ENCODE measurements around the gene TMEM91.

TMEM91 gene

GRCh38 chr19:41412953-41413352 lies 36.6 kb downstream of the TMEM91 start:
- no peak for DNase-seq (ENCODE audit: low spot score)

DNA sequence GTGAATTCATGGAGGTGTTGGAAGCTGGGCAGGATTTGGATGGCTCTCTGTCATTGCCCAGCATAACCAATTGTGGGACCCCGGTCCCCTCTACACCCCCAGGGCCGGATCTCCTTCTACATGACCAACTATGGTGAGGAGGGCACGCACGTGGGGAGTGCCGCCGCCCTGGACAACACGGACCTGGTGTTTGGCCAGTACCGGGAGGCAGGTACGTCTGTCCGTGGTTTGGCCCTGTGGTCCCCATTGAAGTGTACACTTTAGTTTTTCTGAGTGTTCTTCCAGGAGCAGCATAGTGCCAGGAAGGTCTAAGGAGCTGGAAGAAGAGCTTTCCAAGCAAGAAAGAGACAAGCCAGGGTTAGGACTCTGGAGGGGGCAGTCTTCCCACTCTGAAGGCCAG lies 37.6 kb downstream of the TMEM91 start:
- DNase-seq (ENCODE audit: low spot score): no peak

- no peak for DNase-seq (ENCODE audit: low spot score)
These were observed 38.1 kb downstream of the TMEM91 start for GRCh38 chr19:41414461-41414860.

DNA sequence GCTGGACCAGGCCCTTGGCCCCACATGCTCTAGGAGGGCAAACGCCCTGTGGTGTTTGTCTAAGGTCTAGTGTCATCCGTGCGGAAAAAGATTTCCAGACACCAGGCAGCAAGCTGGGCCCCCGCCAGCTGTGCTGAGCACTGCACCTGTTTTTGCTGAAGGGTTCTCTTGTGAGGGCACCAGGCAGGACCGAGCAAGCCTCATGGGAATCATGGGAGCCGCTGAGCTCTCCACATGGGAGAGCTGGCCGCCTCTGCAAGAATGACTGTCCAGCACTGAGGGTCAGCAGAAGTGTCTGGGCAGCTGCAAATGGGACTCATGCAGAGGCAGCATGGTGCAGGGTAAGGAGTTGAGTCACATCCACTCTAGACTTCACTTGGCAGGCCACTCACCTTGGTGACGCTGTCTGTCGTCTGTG lies 38.8 kb downstream of the TMEM91 start:
- no peak for DNase-seq (ENCODE audit: low spot score)

DNA sequence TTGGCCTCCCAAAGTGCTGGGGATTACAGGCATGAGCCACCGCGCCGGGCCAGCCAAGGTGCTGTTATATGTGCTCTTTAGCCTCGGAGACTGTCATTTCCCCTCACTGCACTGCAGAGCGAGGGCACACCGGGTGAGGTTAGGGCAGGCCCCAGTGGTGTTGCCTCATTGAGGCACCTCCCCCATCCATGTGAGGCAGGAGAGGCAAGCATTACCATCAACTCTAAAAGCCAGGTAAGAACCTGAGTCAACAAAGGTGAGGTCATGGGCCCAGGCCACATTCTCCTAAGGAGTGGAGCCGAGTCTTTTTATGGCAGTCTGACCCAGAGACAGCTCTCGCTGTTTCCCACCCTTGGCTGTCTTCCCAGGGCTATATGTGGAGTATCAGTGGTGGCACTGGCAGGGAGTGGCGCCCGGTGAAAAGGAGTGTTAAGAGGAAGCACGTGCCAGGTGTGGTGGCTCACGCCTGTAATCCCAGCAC lies 39.9 kb downstream of the TMEM91 start:
- DNase-seq (ENCODE audit: low spot score): no peak

GRCh38 chr19:41420101-41420880 lies 44.0 kb downstream of the TMEM91 start:
- no peak for DNase-seq (ENCODE audit: low spot score)

DNA sequence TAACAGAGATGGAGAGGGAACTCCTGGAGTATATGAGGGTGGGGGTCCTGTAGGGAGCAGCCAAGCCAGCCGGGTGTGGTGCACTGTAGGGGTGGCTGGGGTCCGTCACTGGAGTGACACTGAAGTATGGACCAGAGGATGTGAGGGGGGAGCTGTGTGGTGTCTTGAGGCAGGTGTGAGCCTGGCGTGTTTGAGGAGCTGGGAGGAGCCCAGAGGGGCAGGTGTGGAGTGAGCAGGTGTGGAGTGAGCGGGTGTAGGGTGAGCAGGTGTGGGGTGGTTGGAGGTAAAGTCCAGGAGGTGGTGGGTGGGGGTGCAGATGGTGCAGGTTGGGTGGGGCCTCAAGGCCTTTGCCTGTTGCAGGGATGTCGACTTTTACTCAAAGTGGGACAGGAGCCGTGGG lies 45.0 kb downstream of the TMEM91 start:
- no peak for DNase-seq (ENCODE audit: low spot score)

DNA sequence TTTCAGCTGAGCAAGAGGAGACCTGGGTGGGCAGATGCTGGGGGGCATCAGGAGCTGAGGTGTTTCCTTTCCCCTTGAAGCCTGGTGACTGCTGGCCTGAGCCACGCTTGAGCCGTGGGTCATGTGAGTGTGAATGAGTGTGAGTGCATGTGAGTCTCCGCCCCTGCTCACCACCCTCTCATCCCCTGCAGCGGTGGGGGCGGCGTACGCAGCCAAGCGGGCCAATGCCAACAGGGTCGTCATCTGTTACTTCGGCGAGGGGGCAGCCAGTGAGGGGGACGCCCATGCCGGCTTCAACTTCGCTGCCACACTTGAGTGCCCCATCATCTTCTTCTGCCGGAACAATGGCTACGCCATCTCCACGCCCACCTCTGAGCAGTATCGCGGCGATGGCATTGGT lies 45.6 kb downstream of the TMEM91 start:
- no peak for DNase-seq (ENCODE audit: low spot score)

GRCh38 chr19:41422456-41422855 lies 46.1 kb downstream of the TMEM91 start:
- DNase-seq (ENCODE audit: low spot score): no peak

DNA sequence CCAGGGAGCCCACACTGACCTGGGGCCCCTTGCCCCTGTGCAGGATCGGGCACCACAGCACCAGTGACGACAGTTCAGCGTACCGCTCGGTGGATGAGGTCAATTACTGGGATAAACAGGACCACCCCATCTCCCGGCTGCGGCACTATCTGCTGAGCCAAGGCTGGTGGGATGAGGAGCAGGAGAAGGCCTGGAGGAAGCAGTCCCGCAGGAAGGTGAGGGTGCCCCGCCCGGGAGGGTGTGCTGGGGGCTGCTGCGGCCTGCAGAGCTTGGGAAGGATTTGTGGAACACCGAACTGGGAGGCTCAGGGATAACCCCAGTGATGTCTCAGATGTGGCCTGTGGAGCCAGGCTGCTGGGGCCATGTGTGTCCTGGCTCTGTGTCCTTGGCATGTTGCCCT lies 46.6 kb downstream of the TMEM91 start:
- DNase-seq (ENCODE audit: low spot score): no peak

- DNase-seq (ENCODE audit: low spot score): no peak
These were observed 48.2 kb downstream of the TMEM91 start for GRCh38 chr19:41424335-41425173.

- no peak for DNase-seq (ENCODE audit: low spot score)
These were observed 49.1 kb downstream of the TMEM91 start for GRCh38 chr19:41425174-41426115.

DNA sequence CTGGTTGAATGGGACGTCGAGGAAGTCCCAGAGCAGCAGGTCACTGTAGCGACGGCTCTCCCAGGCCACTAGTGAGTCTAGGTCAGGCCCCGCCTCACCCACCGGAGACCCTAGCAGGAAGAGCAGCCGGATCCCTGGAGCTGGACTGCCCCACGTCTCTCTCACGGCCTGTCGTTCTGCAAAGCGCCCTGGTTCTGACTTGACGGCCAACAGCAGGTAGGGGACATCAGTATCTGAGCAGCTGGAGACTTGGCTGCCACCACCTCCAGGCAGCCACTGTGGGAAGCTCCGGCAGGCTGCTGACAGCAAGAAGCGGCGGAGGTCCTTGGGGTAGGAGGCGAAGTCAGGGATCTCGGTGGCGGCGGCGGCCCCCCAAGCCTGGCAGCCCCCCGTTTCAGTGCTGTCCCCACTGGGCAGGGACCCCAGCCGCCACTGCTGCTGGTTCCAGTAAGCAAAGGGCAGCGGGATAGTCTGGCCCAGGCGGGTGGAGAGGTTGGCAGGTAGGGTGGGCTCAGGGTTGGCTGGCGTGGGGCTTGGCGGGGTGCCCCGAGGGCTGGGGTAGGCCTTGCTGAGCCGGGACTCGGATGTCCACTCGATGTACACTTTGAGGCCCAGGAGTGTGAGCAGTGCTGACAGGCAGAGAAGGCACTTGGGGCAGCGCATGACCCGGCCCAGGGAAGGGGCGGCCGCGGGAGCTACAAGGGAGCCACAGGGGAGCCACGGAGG lies 49.9 kb downstream of the TMEM91 start:
- no peak for DNase-seq (ENCODE audit: low spot score)

DNA sequence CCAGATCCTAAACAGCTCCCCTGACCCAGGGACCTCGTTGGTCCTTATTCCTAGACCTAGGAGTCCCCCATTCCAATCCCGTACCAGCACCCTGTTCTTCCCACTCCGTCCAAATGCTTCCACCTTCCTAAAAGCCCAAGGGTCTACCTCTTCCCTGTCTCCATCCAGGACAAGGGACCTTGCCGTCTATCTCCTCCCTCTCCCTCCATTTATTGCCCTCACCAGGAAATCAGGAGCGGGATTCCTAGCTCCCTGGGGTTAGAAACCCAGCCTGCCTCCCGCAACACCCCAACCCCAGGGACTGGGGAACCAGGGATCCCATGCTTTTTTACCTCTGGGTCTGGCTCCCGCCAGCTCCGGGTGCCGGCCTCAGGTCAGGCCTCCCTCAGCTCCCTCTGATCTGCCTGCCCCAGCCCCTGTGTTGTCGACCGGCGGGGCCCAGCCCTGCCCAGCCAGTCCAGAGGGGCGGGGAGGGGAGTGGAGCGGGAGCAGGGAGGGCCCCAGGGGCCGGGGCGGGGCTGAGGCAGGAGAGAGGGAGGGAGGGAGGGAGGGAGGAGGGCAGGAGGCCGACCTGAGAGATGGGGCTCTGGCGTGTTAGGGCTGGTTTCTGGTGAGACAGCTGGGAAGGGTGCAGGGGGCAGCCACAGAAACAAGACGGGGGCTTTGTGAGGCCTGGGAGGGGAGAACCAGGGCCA lies 50.8 kb downstream of the TMEM91 start, which contains the start of gene B3GNT8:
Gene B3GNT8, minus strand, starts transcription at position 423 of the 695 bp plus-strand sequence. CDS start 596 bp downstream, outside the sequence.
- DNase-seq (ENCODE audit: low spot score): peak; percentile 39

- peak; percentile 50 for DNase-seq (ENCODE audit: low spot score)
These were observed 51.5 kb downstream of the TMEM91 start for GRCh38 chr19:41427647-41428480.

DNA sequence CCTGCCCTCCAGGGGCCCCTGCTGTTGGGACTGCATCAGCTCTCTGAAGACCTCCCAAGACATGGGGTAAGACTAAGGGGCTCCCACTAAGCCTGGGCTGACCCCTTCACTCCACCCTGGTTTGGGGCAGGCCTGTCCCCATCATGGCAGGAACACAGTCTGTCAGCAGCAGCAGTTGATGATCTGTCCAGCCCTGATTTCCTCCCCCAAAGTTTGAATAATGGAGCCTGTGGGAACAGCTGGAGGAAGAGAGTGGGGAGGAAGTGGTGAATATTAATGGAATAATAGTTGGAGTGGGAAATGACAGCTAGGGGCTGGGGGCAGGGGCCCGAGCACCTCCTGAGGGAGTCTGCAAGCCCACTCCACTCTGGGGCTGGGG lies 52.1 kb downstream of the TMEM91 start:
- DNase-seq (ENCODE audit: low spot score): no peak

DNA sequence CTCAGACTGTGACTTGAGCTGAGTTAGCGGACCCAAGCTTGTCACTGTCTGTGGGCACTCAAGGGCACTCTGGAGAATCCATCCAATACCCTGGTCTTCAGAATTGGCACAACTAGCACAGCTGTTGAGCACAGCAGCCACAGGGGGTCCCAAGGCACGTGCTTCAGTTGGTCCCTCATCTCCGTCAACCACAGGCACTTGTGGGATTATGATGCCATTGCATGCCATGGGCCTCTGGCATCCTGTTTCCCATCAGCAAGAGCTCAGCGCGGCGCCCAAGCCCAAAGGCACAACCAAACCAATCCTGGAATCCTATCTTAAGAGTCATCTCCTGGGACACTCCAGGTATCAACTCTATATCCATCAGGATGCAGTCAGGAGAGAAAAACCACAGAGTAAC lies 54.6 kb downstream of the TMEM91 start:
- DNase-seq (ENCODE audit: low spot score): no peak

GRCh38 chr19:41431426-41432386 lies 55.4 kb downstream of the TMEM91 start:
- DNase-seq (ENCODE audit: low spot score): peak; percentile 18

DNA sequence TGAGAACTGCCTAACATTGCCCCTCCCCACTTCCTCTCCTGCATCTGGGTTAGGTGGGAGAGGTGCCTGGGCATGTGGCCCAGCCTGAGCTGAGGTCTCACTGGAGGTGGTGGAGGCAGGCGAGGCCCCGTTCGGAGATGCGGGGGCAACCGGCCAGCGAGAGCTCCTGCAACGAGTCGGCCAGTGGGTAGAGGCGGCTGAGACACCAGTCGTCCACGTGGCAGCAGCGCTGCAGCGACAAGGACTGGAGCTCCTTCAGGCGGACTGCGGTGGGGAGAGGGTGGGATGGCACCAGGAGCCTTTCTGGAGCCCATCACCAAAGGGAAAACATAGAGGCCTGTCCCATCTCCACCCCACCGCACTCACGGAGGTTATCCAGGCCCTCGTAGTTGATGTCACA lies 56.8 kb downstream of the TMEM91 start:
- no peak for DNase-seq (ENCODE audit: low spot score)

Data from CD4-positive, alpha-beta T cell treated with Interleukin-2 at 100 ng/mL for 4 hours (primary cell).